Activated CD8-positive, alpha-beta memory T cell treated with anti-CD3 and anti-CD28 coated beads, Interleukin-2, amount 50 U/mL, for 1 hour (primary cell): Measurements from ENCODE around the gene PRDM16.

Experiments used
- DNase-seq: peaks from one replicate; pipeline ENCODE4 v3.0.0-alpha.2; 2020; ENCODE audit errors: extremely low read depth

PRDM16 gene

GRCh38 chr1:3183411-3183810 lies 114.4 kb downstream of the PRDM16 start:
- no peak for DNase-seq

DNA sequence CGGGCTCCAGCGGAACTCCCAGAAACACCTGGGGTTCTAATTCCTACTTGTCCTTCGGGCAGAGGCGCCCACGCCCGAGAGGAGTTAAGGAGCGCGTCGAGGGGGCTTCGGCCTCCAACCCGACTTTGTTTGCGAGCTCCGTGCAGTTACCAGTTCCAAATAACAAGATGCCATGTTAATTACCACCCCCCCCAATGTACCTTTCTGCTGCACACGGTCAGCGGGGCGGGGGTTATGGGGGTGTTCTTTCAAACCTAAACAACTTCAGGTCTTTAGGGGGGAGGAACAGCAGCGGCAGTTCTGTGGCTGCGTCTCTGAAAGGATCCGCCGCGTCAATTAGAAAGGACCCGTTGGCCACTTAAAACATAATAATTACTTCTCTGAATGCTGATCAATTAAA lies 114.8 kb downstream of the PRDM16 start:
- no peak for DNase-seq

DNA sequence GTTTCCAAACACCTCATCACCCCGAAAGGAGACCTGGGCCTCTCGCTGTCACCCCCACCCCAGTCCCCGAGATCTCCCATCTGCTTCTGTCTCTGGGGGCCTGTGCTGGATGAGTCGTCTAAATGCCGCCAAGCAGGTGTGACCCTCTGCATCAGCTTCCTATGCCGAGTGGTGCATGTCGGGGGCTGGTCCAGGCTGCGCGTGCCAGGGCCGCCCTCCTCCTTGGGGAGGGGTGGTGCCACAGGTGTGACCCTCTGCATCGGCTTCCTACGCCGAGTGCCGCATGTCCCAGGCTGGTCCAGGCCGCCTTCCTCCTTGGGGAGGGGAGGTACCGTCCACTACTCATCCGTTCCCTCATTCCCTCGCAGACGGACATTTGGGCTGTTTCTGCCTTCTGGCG lies 115.7 kb downstream of the PRDM16 start:
- DNase-seq, result no peak

DNA sequence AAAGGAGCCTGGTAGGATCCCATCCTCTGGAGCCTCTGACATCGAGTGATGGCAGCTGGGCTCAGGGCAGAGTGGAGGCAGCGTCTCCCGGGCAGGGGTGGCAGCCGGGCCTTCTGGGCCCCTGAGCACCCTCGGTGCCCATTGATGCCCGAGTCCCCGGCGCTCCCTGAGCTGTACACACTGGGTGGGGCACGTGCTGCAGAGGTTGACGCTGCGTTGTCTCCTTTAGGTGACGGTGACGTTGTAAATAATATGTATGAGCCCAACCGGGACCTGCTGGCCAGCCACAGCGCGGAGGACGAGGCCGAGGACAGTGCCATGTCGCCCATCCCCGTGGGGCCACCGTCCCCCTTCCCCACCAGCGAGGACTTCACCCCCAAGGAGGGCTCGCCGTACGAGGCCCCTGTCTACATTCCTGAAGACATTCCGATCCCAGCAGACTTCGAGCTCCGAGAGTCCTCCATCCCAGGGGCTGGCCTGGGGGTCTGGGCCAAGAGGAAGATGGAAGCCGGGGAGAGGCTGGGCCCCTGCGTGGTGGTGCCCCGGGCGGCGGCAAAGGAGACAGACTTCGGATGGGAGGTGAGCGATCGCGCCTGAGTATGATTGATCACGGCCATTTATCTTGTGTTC lies 117.0 kb downstream of the PRDM16 start:
- DNase-seq, result no peak

GRCh38 chr1:3186526-3186921 lies 117.5 kb downstream of the PRDM16 start:
- no peak for DNase-seq

DNA sequence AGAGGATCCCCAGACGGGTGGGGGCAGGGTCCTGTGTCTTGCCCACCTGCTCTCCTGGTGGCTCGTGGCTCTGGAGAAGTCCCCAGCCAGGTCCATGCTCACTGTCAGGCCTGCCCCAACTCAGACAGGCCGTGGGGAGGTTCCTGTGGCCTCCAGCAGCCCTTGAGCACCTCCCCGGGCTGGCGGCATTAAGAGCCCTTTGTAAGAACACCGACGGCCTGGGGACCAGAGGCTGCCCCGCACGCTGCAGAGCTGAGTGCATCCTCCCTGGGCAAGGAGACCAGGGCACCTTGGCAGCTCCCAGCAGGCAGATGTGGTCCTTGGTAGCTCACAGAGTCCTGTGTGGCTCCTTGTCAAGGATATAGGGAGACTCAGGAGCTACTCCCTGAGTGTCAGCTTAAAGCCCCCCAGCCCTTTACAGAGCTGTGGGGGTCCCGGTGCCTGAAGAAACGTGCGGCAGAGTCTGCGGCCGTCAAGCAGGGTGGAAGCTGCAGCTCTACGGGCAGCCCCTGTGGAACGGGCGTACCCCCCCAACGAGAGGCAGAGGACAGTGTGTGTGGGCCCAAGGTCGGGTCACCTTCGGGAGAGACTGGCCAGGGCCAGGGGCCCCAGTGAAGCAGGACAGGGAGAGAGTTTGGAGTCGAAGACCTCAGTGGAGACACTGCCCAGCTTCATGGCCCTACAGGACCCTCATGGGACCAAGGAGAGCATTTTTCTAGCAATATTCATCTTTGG lies 118.6 kb downstream of the PRDM16 start:
- no peak for DNase-seq

GRCh38 chr1:3188150-3188971 lies 119.4 kb downstream of the PRDM16 start:
- DNase-seq, result no peak

- no peak for DNase-seq
Measured at GRCh38 chr1:3190256-3191041, 121.4 kb downstream of the PRDM16 start.

- DNase-seq, result no peak
Measured at GRCh38 chr1:3192361-3192760, 123.4 kb downstream of the PRDM16 start.

DNA sequence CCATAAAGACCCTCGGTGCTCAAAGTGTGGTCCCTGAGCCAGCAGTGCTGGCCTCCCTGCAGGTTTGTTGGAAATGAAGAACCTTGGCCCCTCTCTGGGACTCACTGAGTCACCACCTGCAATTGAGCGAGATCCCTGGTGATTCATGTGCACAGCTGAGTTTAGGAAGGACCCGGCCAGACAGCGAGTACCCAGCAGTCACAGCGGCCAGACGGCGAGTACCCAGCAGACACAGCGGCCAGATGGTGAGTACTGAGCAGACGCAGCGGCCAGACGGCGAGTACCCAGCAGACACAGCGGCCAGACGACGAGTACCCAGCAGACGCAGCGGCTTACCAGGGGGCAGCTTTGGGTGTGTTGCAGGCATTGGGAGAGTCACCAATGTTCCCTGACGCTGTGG lies 123.8 kb downstream of the PRDM16 start:
- no peak for DNase-seq

GRCh38 chr1:3193811-3194210 lies 124.8 kb downstream of the PRDM16 start:
- DNase-seq, result no peak

GRCh38 chr1:3194760-3195479 lies 125.9 kb downstream of the PRDM16 start:
- DNase-seq, result no peak

DNA sequence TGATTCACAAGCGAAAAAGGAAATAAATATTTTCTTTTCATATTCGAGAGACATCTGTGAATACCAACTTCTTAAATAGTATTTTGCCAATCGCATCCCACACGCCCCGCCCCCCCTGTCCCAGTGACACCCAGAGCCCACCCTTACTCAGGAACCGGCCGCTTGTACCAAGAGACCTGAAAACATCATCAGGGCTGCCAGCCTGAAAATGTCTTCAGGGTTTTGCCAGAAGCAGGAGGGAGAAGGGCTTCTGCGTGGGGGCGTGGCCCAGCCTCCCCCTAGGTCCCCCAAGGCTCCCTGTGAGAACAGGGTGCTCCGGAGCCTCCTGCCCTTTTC lies 126.4 kb downstream of the PRDM16 start:
- DNase-seq, result no peak

DNA sequence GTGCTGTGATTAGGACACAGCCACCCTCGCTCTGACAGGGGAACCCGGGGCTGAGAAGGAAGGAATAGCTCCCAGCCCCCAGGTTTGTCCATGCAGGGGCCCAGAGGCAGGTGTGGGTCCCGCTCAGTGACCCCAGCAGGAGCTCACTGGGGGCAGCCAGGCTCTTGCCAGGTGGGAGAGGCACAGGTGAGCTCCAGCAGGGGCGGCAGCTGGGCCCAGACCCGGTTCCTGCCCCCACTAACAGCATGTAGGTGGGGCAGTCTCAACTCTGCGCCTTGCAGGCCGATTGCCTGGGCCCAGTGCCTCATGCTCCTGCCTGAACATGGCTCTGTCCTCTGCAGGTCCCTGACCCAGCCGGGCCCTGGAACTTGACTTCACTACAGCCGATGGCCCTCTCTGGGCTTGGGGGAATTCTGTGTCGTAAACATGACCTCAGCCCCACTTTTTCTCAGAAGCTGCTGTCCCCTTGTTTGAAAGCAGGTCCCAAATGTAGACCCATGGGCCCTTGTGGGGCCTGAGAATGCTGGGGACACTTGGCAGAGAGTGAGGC lies 127.0 kb downstream of the PRDM16 start:
- no peak for DNase-seq

DNA sequence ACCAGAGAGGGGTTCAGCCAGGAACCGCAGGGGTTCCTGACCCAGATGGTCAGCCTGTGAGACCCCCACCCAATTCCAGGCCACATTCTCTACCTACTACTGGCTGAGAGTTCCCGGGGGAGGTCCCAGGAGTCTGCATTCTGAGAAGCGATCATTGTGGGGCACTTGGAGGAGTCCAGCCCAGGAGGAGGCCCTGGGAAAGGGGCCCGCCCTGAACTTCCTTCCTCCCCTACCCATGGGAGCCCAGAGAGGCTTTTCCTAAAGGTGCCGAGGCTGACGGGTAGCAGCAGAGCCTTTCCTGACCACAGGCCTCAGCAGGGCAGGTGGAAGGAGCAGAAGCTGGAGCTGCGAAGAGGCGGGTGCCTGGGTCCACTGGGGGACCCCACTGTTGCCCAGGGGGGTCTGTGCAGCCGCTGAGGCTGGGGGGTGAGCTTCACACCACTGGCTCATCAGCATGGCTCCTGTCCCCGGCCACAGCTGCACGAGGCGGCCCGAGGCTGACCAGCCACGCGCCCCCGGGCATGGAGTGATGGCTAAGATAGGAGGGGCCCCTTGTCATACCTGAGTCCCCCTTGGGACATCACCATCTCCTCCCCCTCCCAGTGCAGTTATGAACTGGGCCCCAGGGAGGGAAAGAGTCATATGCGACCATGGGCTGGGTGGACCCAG lies 127.7 kb downstream of the PRDM16 start:
- DNase-seq, result no peak

- DNase-seq, result no peak
Measured at GRCh38 chr1:3197781-3198316, 128.8 kb downstream of the PRDM16 start.

DNA sequence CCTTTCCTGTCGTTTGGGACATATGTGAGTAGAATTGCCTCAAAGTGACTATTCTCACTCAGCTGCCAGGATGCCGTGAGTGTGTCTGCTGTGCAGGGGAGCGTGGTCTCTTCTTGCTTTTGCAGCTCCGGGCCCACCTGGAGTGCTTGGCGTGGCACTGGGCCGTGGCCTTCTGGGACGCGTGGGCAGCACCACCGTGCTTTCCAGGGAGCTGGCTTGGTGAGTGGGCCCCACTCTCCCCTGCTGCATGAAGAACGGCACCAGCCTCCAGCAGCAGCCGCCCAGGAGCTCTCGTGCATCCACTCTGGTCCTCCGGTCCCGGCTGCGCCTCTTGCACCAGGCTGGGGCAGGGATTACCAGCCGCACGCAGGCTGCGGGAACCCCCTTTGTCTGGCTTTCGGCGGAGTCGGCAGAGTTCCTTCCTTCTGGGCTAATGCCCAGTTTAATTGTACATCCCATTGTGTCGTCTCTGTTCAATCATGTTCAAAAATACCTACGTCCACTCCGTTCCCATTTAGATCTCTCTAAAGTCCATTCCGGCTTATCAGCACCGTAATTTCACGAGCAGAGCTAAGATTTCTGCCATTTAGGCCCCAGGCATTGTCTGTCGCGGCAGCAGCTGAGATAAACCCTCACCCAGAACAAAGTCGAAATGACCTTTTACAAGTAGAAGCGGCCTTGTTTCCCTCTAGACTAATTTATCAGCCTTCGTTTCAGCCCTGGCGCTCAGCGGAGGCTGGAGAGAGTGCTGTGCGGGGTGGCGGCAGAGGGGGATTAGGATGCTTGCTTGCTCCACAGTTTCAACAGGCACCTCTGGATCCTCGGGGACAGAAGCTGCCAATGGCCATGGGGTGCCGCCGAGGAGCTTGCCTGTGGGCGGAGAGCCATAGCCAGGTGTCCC lies 129.6 kb downstream of the PRDM16 start:
- DNase-seq, result no peak

- no peak for DNase-seq
Measured at GRCh38 chr1:3204725-3205124, 135.7 kb downstream of the PRDM16 start.

DNA sequence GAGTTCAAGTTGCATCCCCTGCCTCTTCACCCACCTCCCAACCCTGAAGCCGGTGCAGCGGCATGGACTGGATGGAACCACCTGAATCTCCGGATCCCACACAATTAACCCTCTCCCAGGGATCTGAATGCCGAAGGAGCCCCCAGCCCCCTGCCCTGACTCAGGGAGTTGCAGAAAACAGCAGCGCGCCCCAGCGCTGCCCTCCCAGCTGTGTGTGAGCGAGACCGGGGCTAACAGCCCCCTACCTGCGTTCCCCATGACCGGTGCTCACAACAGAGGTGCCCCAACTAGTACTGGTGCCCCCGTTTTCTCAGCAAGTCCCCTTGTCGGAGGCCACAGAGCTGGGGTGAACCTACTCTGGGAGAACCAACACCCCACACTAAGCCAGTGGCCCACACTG lies 136.8 kb downstream of the PRDM16 start:
- no peak for DNase-seq
